Measurements from ENCODE around the gene OR5AC2.

DNA sequence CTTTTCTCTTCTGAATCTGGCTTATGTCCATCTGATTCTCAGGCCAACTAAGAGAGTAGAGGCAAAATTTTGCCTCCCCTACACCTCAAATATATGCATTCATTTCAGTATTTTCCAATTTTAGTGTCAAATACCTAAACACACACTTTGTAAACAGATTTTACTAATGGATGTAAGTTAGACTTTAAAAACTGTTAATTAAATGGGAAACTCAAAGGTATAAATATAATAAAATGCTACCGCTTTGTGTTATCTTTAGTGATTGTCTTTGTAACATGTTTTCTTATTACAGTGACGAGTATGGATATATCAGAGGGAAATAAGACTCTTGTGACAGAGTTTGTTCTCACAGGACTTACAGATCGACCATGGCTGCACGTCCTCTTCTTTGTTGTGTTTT is at the start of gene OR5AC2:
- TF ChIP-seq, protein P1, sequence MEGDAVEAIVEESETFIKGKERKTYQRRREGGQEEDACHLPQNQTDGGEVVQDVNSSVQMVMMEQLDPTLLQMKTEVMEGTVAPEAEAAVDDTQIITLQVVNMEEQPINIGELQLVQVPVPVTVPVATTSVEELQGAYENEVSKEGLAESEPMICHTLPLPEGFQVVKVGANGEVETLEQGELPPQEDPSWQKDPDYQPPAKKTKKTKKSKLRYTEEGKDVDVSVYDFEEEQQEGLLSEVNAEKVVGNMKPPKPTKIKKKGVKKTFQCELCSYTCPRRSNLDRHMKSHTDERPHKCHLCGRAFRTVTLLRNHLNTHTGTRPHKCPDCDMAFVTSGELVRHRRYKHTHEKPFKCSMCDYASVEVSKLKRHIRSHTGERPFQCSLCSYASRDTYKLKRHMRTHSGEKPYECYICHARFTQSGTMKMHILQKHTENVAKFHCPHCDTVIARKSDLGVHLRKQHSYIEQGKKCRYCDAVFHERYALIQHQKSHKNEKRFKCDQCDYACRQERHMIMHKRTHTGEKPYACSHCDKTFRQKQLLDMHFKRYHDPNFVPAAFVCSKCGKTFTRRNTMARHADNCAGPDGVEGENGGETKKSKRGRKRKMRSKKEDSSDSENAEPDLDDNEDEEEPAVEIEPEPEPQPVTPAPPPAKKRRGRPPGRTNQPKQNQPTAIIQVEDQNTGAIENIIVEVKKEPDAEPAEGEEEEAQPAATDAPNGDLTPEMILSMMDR (IDR thresholded peaks at IDR 0.05; ENCODE audit: poor library complexity, severe bottlenecking), result no peak
- TF ChIP-seq, protein P2, sequence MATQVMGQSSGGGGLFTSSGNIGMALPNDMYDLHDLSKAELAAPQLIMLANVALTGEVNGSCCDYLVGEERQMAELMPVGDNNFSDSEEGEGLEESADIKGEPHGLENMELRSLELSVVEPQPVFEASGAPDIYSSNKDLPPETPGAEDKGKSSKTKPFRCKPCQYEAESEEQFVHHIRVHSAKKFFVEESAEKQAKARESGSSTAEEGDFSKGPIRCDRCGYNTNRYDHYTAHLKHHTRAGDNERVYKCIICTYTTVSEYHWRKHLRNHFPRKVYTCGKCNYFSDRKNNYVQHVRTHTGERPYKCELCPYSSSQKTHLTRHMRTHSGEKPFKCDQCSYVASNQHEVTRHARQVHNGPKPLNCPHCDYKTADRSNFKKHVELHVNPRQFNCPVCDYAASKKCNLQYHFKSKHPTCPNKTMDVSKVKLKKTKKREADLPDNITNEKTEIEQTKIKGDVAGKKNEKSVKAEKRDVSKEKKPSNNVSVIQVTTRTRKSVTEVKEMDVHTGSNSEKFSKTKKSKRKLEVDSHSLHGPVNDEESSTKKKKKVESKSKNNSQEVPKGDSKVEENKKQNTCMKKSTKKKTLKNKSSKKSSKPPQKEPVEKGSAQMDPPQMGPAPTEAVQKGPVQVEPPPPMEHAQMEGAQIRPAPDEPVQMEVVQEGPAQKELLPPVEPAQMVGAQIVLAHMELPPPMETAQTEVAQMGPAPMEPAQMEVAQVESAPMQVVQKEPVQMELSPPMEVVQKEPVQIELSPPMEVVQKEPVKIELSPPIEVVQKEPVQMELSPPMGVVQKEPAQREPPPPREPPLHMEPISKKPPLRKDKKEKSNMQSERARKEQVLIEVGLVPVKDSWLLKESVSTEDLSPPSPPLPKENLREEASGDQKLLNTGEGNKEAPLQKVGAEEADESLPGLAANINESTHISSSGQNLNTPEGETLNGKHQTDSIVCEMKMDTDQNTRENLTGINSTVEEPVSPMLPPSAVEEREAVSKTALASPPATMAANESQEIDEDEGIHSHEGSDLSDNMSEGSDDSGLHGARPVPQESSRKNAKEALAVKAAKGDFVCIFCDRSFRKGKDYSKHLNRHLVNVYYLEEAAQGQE (IDR thresholded peaks at IDR 0.05; ENCODE audit: borderline replicate concordance), result no peak
- no peak for TF ChIP-seq EP300 (conservative IDR thresholded peaks at IDR 0.05; ENCODE audit: poor library complexity, severe bottlenecking)
